Measurements from ENCODE around the gene LDLRAP1. TPM values are rescaled to one million over a fixed set of nuclear protein-coding genes. Genes with fewer than 3 reads are reported as not detected.

LDLRAP1 gene
- total RNA-seq, 1 experiment from 2014 or later = 26.0 TPM

DNA sequence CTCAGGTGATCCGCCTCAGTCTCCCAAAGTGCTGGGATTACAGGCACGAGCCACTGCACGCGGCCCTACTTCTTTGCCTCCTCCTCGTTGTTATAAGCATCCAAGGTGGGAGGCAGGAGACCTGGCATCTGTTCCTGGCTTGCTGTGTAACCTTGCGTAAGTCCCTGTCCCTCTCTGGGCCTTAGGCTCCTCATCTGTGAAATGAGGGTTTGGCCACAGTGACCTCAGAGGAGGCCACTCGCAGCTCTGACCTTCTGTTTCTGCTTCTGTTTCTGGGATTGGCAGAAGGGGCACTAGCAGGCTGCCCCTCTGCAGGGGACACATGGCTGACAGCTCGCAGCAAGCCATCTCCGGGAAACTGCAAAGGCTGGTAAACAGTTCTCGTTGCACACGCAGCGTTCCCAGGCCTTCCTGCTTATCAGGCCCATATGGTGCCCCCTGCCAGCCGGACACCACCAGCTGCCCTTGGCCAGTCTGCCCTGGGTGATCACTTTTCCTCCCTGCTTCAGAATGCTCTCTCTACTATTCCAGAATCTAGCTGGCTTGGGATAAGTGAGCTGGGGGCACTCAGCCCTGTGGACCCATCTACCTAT is 2.6 kb upstream of the LDLRAP1 start:
- Histone ChIP-seq H3K4me3 (replicated peaks in 1 of 2; ENCODE audit: low read depth in 1 of 2, low read length in 2 of 2) (no peak overlapping the region), H2AFZ (ENCODE audit: low read depth, low read length, poor library complexity, severe bottlenecking) (no peak overlapping the region), H3K4me2 (ENCODE audit: low read length) (no peak overlapping the region), H3K9ac (ENCODE audit: low read length) (no peak overlapping the region), H3K4me1 (ENCODE audit: control insufficient read depth in 1 of 2, insufficient read depth in 2 of 2, low read length in 2 of 2) (peaks cover 15 to 28% of the 10 kb centered on the region in 2 experiments), H4K20me1 (ENCODE audit: insufficient read depth) (no peaks in the 10 kb centered on the region; the same call in 1 of the 2 replicates), H3K9me2 (ENCODE audit: insufficient read depth) (no peaks in the 10 kb centered on the region), H3K9me3 (ENCODE audit: control insufficient read depth in 1 of 2, insufficient read depth in 1 of 2, low read depth in 1 of 2, low read length in 2 of 2) (no peaks in the 10 kb centered on the region), H3K27me3 (ENCODE audit: insufficient read depth, low read length) (no peaks in the 10 kb centered on the region), H3K27ac (ENCODE audit: low read depth, low read length) (no peak overlapping the region), H3K36me3 (ENCODE audit: control insufficient read depth in 1 of 2, insufficient read depth in 2 of 2, low read length in 2 of 2) (no peaks in the 10 kb centered on the region), H3K79me2 (ENCODE audit: insufficient read depth, low read length) (peaks cover 18% of the 10 kb centered on the region; the same call in 1 of the 2 replicates)
- CTCF ChIA-PET = no interaction called here
- no peak for ATAC-seq
- TF ChIP-seq ELF1 (IDR thresholded peaks at IDR 0.05; ENCODE audit: borderline replicate concordance, low read depth) (no peak), REST (IDR thresholded peaks at IDR 0.05; ENCODE audit: low read depth) (no peak), FOSL1 (IDR thresholded peaks at IDR 0.05; ENCODE audit: low read depth) (no peak), EGR1 (IDR thresholded peaks at IDR 0.05; ENCODE audit: low read depth) (no peak), ZBTB33 (IDR thresholded peaks at IDR 0.05; ENCODE audit: extremely low read depth, insufficient replicate concordance, low read length) (no peak), CBX3 (IDR thresholded peaks at IDR 0.05; ENCODE audit: low read depth) (no peak), SIN3A (IDR thresholded peaks at IDR 0.05; ENCODE audit: low read depth) (no peak), CTCF (IDR thresholded peaks at IDR 0.05 in 2 of 3, conservative IDR thresholded peaks at IDR 0.05 in 1 of 3; ENCODE audit: borderline replicate concordance in 1 of 3, insufficient read depth in 1 of 3, low read depth in 2 of 3, low read length in 2 of 3) (no peak), SP1 (IDR thresholded peaks at IDR 0.05; ENCODE audit: low read depth) (no peak), MAX (IDR thresholded peaks at IDR 0.05) (no peak)
- RAD21 ChIA-PET (ENCODE audit: low non-redundant PET in 1 of 2, low total read pairs in 2 of 2, uncharacterized antibody in 2 of 2, unreplicated experiment in 2 of 2) = no interaction called here
- POLR2A ChIA-PET = no interaction called here
- DNase-seq (ENCODE audit: low read depth, low spot score) = no peak
- intact Hi-C loops (cut with micrococcal nuclease) = loop anchor here (10.0 kb wide), 1 partner anchor 454 kb away; the partner anchor contains the start of gene PAFAH2
- no TSS peak for BruUV-seq (replicated peaks)

Data from HCT116 (cell line).